Measurements from ENCODE around the gene GABRQ. TPM values are rescaled to one million over a fixed set of nuclear protein-coding genes. Genes with fewer than 3 reads are reported as not detected.
"Not testable (repeated sequence)": the region's sequence is repeated elsewhere in the genome, so short reads cannot be mapped to it uniquely, and the experiment has no call there.

Gene GABRQ
- total RNA-seq, 1 donor from 2014 or later = not detected

DNA sequence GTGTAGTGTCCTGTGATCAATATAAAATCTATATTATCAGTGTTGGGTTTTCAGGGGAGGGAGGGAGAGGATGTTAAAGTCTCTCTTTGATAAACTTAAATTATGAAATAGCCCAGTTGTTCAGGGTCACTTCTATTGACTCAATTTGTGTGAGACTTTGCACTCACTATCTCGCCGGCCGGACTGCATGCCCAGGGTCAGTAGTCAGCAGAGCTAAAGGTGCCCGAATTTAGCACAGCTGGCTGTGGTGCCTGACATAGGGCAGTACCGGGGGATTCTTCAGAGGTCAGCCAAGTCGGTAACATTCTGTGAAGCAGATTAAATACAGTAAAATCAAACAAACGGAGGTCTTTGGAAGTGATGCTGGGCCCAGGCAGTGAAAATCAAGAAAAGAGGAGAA is 19.2 kb downstream of the GABRQ start:
- Mint-ChIP-seq H3K9me3 (ENCODE audit: unreplicated experiment) (peaks cover 13% of the 10 kb centered on the region), H3K4me3 (ENCODE audit: unreplicated experiment) (no peak overlapping the region), H3K4me1 (ENCODE audit: unreplicated experiment) (no peaks in the 10 kb centered on the region), H3K27ac (ENCODE audit: unreplicated experiment) (no peak overlapping the region), H3K27me3 (ENCODE audit: unreplicated experiment) (no peaks in the 10 kb centered on the region), H3K36me3 (ENCODE audit: unreplicated experiment) (no peaks in the 10 kb centered on the region)
- peak; percentile 59 for DNase-seq (ENCODE audit: extremely low spot score, unreplicated experiment)
- TF ChIP-seq, protein P1, sequence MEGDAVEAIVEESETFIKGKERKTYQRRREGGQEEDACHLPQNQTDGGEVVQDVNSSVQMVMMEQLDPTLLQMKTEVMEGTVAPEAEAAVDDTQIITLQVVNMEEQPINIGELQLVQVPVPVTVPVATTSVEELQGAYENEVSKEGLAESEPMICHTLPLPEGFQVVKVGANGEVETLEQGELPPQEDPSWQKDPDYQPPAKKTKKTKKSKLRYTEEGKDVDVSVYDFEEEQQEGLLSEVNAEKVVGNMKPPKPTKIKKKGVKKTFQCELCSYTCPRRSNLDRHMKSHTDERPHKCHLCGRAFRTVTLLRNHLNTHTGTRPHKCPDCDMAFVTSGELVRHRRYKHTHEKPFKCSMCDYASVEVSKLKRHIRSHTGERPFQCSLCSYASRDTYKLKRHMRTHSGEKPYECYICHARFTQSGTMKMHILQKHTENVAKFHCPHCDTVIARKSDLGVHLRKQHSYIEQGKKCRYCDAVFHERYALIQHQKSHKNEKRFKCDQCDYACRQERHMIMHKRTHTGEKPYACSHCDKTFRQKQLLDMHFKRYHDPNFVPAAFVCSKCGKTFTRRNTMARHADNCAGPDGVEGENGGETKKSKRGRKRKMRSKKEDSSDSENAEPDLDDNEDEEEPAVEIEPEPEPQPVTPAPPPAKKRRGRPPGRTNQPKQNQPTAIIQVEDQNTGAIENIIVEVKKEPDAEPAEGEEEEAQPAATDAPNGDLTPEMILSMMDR (IDR thresholded peaks at IDR 0.05) = no peak

DNA sequence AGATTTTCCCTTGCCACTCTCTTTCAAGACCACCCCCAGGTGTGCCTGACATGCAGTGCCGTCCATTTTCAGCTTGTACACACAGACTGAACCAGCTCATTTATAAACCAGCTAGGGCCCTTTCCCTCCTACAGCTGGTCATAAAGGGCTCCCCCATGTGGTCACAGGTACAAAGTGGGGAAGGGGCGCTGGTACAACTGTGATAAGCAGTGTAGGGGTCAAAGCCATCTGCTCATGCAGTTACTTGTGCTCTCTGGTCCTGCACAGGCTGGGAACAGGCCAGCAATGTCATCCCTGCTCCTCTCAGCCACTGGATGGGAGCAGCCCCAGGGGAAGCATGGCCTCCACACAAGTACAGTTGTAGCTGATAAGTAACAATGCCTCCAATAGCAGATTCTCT is 20.6 kb downstream of the GABRQ start:
- DNase-seq (ENCODE audit: extremely low spot score, unreplicated experiment) = peak; percentile 63
- Mint-ChIP-seq H3K4me1 (ENCODE audit: unreplicated experiment) (no peaks in the 10 kb centered on the region), H3K9me3 (ENCODE audit: unreplicated experiment) (peaks cover 6% of the 10 kb centered on the region), H3K36me3 (ENCODE audit: unreplicated experiment) (no peaks in the 10 kb centered on the region), H3K4me3 (ENCODE audit: unreplicated experiment) (no peak overlapping the region), H3K27me3 (ENCODE audit: unreplicated experiment) (no peaks in the 10 kb centered on the region), H3K27ac (ENCODE audit: unreplicated experiment) (no peak overlapping the region)
- TF ChIP-seq, protein P1 (IDR thresholded peaks at IDR 0.05) = no peak

DNA sequence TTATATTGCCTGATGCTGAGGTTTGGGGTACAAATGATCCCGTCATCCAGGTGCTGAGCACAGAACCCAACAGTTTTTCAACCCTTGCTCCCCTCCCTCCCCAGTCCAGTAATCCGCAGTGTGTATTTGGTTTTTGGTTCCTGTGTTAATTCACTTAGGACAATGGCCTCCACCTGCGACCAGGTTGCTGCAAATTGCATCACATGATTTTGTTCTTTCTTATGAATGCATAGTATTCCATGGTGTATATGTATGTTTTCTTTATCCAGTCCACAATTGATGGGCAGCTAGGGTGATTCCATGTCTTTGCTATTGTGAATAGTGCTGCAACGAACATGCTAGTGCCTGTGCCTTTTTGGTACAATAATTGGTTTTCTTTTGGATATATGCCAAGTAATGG is 25.4 kb downstream of the GABRQ start:
- DNase-seq (ENCODE audit: extremely low spot score, unreplicated experiment) = no peak
- Mint-ChIP-seq H3K4me1 (ENCODE audit: unreplicated experiment) (no peaks in the 10 kb centered on the region), H3K9me3 (ENCODE audit: unreplicated experiment) (peaks cover 30% of the 10 kb centered on the region), H3K36me3 (ENCODE audit: unreplicated experiment) (no peaks in the 10 kb centered on the region), H3K27me3 (ENCODE audit: unreplicated experiment) (no peaks in the 10 kb centered on the region), H3K4me3 (ENCODE audit: unreplicated experiment) (no peak overlapping the region), H3K27ac (ENCODE audit: unreplicated experiment) (no peak overlapping the region)
- TF ChIP-seq, protein P1 (IDR thresholded peaks at IDR 0.05) = no peak

DNA sequence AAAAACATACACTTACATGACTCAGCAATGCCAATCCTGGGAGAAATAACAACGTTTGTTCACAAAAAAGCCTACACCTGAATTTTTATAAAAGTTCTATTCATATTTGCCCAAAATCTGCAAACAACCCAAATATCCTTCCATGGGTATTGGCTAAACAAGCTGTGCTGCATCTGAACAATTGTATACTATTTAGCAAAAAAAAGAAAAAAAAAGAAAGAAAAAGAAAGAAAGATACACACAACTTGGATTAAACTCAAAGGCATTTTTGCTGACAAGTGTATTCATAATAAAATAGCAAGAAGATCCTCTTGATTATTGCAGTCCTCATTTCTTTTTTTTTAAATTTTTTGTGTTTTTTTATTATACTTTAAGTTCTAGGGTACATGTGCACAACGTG is 36.4 kb downstream of the GABRQ start:
- TF ChIP-seq, protein P1 (IDR thresholded peaks at IDR 0.05) = no peak
- Mint-ChIP-seq H3K4me3 (ENCODE audit: unreplicated experiment) (no peak overlapping the region), H3K27ac (ENCODE audit: unreplicated experiment) (no peak overlapping the region), H3K9me3 (ENCODE audit: unreplicated experiment) (peaks cover 22% of the 10 kb centered on the region), H3K4me1 (ENCODE audit: unreplicated experiment) (no peaks in the 10 kb centered on the region), H3K27me3 (ENCODE audit: unreplicated experiment) (no peaks in the 10 kb centered on the region), H3K36me3 (ENCODE audit: unreplicated experiment) (no peaks in the 10 kb centered on the region)
- DNase-seq (ENCODE audit: extremely low spot score, unreplicated experiment) = no peak

DNA sequence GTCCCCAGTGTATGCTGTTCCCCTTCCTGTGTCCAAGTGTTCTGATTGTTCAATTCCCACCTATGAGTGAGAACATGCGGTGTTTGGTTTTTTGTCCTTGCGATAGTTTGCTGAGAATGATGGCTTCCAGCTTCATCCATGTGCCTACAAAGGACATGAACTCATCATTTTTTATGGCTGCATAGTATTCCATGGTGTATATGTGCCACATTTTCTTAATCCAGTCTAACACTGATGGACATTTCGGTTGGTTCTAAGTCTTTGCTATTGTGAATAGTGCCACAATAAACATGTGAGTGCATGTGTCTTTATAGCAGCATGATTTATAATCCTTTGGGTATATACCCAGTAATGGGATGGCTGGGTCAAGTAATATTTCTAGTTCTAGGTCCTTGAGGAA is 37.0 kb downstream of the GABRQ start:
- not testable (repeated sequence) for H3K4me1 Mint-ChIP-seq (ENCODE audit: unreplicated experiment); H3K27ac Mint-ChIP-seq (ENCODE audit: unreplicated experiment); H3K27me3 Mint-ChIP-seq (ENCODE audit: unreplicated experiment); DNase-seq (ENCODE audit: extremely low spot score, unreplicated experiment); H3K4me3 Mint-ChIP-seq (ENCODE audit: unreplicated experiment); H3K36me3 Mint-ChIP-seq (ENCODE audit: unreplicated experiment)
- peaks cover 19% of the 10 kb centered on the region for H3K9me3 Mint-ChIP-seq (ENCODE audit: unreplicated experiment)

DNA sequence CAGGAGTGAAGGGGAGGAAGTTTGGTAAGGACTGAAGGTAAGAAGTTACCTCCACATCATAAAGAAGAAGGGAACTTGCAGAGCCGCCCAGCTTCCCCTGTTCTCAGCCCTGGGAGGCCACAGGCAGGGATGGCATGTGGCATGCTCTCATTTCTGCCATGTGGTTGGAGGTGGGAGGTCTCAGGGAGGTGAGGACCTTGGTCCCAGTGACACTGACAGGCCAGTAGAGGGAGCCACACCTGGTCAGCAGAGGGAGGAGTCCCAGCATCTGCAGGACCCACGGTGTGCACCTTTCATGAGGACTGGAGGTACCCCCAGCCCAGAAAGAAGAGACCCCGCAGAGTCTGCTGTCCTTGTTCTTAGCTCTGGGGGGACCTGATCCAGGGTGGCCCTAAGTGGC is 43.3 kb downstream of the GABRQ start:
- H3K4me3 Mint-ChIP-seq (ENCODE audit: unreplicated experiment); DNase-seq (ENCODE audit: extremely low spot score, unreplicated experiment); H3K36me3 Mint-ChIP-seq (ENCODE audit: unreplicated experiment); H3K4me1 Mint-ChIP-seq (ENCODE audit: unreplicated experiment); H3K27me3 Mint-ChIP-seq (ENCODE audit: unreplicated experiment); H3K9me3 Mint-ChIP-seq (ENCODE audit: unreplicated experiment); H3K27ac Mint-ChIP-seq (ENCODE audit: unreplicated experiment): not testable (repeated sequence)

DNA sequence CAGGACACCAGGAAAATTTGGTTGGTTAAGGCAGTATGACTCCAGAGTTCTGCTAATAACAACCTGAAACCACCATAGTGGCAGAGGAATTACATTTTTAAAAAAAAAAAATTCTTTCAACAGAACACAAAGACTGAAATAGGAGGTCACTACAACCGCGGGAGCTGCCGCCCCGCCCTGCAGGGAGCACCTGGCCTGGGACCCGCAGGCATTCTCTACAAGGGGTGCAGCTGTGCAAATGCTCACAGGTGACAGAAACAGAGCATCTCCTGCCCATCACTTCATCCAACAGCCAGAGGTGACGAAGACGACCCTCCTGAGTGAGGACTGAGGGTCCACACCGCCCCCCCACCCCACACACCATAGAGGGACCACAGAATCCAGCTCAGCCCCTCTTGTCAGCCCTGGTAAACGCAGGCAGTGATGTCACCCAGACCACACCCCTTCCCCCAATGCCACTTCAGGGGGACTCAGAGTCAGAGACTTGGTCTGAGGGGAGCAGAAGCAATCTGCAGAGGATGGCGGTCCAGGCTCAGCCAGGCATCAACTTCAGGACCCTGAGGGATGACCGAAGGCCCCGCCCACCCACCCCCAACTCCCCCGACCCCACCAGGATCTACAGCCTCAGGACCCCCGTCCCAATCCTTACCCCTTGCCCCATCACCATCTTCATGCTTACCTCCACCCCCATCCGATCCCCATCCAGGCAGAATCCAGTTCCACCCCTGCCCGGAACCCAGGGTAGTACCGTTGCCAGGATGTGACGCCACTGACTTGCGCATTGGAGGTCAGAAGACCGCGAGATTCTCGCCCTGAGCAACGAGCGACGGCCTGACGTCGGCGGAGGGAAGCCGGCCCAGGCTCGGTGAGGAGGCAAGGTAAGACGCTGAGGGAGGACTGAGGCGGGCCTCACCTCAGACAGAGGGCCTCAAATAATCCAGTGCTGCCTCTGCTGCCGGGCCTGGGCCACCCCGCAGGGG is 60.5 kb downstream of the GABRQ start, which contains the start of gene MAGEA3:
TSS of gene MAGEA3 (plus strand) at position 843 of the 980 bp plus-strand sequence. CDS start 2,039 bp downstream, outside the sequence.
- H3K4me1 Mint-ChIP-seq (ENCODE audit: unreplicated experiment); H3K9me3 Mint-ChIP-seq (ENCODE audit: unreplicated experiment); H3K27me3 Mint-ChIP-seq (ENCODE audit: unreplicated experiment); H3K27ac Mint-ChIP-seq (ENCODE audit: unreplicated experiment); DNase-seq (ENCODE audit: extremely low spot score, unreplicated experiment); H3K36me3 Mint-ChIP-seq (ENCODE audit: unreplicated experiment); H3K4me3 Mint-ChIP-seq (ENCODE audit: unreplicated experiment): not testable (repeated sequence)

DNA sequence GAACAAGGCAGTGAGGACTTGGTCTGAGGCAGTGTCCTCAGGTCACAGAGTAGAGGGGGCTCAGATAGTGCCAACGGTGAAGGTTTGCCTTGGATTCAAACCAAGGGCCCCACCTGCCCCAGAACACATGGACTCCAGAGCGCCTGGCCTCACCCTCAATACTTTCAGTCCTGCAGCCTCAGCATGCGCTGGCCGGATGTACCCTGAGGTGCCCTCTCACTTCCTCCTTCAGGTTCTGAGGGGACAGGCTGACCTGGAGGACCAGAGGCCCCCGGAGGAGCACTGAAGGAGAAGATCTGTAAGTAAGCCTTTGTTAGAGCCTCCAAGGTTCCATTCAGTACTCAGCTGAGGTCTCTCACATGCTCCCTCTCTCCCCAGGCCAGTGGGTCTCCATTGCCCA is 62.7 kb downstream of the GABRQ start:
- H3K4me3 Mint-ChIP-seq (ENCODE audit: unreplicated experiment); H3K36me3 Mint-ChIP-seq (ENCODE audit: unreplicated experiment); H3K9me3 Mint-ChIP-seq (ENCODE audit: unreplicated experiment); H3K27ac Mint-ChIP-seq (ENCODE audit: unreplicated experiment); H3K27me3 Mint-ChIP-seq (ENCODE audit: unreplicated experiment); H3K4me1 Mint-ChIP-seq (ENCODE audit: unreplicated experiment): not testable (repeated sequence)
- peak; percentile 72 for DNase-seq (ENCODE audit: extremely low spot score, unreplicated experiment)
